ENCODE data around the gene PTPRN2. TPM values are rescaled to one million over a fixed set of nuclear protein-coding genes. Genes with fewer than 3 reads are reported as not detected.

The PTPRN2 gene
- total RNA-seq, 1 donor from 2014 or later: 1.2 TPM

DNA sequence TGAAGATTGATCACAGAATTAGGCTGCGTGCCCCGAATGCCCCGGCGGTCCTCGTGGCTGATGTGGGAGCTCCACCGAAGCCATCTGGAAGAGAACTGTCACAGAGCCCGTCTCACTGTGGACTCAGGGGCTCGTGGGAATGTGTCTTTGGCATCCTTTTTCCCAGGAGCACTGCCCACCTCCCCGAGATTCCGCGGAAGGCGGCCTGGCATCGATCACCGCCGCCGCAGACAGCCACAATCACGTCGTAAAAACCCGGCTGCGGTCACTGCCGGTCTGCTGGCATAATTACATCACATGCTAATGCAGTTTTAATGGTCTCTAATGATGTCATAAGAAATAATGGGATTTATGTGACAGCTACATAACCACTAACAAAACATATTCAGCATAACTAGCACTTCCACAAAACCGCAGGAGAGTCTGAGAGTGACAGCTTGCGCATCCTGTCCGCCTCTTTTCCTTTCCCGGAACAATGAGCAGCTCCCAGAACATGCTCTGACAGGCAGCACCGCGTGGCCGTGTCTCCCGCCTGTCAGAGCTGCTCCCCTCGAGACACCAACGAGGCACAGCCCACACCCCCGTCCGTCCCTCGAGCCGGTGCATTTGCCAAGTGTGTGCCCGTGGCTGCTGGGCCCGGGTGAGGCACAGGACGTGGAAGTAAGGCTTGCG lies 490.0 kb downstream of the PTPRN2 start:
- no peak for DNase-seq (ENCODE audit: low read depth)

DNA sequence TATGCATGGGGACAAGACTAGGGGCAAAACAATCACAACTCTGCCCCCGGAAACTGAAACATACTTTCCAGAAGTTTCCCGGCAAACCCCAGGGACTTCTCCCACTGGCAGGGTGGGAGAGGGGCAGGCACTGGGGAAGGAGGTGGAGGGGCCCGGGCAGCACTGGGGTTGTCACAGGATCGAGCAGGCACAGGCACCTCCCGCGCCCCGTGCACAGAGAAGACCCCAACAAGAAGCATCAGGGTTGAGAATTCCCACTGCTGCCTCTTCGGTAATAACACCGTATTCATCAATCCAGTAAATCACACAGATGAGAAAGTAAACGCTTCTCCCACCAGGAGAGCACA lies 490.5 kb downstream of the PTPRN2 start:
- no peak for DNase-seq (ENCODE audit: low read depth)

DNA sequence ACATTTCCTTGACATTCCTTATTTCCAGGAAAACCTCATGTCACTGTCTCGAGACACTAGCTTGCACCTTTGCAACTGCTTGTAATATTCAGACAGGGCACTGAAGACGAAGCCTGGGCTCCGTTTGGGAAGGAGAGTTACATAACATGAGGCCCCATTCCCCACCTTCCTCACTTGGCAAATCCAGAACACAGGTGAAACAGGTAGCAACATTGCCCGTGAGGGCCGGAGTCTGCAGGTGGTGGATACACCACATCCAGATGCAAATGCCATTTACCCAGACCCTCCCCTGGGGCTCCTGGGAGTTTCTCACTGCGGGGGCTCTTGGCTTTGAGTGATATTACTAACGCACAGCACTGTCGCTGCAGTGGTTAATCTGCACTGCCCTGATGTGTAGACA lies 491.0 kb downstream of the PTPRN2 start:
- no peak for DNase-seq (ENCODE audit: low read depth)

DNA sequence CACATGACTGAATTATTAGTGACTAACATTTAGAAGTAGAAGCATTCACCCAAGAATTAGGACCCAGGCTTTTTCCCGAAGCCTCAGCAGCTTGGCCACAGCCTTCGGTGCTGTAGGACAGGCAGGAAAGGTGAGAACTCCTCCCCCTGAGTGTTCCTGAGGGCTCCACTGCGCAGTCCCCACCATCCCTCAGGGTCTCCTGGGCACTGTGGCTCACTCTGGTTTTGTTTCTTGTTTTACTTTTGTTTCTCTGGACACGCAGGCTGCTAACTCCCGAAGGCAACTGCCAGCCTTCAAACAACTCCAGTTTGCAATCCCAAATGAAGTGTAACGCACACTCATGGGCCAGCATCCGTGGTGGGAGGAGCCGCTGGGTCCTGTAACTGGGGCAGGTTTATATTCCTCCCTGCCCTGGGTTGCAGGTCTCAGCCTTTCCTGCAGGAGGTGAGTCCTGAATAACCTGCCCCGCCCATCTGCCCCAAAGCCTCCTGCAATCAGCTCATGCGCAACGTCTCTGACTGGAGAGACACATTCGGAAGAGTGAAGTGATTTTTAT lies 492.9 kb downstream of the PTPRN2 start:
- DNase-seq (ENCODE audit: low read depth): no peak

DNA sequence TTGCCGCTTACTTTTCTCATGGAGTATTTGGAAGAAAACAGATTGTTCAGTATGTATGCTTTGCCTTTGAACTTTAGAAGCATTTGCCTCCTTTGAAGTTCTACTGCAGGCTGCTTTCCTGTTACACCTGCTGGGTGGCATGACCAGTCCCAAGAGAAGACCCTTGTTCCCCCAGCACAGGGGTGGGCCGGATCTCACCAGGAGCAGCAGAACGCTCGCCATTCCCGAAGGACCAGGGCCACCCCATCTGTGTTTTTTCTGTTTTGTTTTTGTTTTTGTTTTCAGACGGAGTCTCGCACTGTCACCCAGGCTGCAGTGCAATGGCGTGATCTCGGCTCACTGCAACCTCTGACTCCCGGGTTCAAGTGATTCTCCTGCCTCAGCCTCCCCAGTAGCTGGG lies 493.6 kb downstream of the PTPRN2 start:
- DNase-seq (ENCODE audit: low read depth): no peak

DNA sequence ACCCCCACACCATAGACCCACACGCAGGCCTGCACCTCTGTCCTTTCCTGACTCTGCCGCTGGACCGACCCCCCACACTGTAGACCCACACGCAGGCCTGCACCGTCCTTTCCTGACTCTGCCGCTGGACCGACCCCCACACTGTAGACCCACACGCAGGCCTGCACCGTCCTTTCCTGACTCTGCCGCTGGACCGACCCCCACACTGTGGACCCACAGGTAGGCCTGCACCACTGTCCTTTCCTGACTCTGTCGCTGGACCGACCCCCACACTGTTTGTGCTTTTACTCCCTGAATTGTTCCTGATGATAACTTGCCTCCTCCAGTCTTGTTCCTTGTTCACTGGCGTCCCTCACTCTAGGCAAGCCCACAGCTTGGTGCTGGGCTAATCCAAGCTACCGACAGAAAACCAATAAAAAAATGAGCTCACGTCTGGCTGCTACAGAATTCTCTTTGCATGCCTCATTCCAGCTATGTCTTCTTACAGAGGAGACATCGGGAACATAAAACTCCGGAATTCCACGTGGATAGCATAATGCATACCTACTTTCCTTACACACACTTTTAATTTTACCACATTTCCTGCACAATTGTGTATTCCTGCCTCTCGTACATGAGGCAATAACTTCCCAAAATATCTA lies 494.3 kb downstream of the PTPRN2 start:
- no peak for DNase-seq (ENCODE audit: low read depth)

DNA sequence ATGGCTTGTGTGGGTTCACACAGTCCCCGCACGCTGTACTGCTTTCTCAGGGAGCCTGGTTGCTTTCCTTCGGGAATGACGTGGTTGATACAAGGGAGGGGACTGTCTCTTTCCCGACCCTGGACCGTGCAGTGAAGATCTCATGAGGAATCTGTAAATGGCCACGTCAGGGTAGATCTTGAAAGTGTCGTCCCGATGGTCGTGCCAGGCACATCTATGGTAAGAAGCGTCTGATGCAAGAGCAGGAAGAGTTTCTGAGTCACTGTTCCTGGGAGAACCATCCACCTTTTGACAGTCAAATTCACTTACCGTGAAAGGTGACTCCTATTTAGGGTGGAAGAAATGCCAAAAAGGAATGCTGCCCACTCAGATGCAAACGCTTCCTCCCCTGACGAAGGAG lies 500.4 kb downstream of the PTPRN2 start:
- no peak for DNase-seq (ENCODE audit: low read depth)

DNA sequence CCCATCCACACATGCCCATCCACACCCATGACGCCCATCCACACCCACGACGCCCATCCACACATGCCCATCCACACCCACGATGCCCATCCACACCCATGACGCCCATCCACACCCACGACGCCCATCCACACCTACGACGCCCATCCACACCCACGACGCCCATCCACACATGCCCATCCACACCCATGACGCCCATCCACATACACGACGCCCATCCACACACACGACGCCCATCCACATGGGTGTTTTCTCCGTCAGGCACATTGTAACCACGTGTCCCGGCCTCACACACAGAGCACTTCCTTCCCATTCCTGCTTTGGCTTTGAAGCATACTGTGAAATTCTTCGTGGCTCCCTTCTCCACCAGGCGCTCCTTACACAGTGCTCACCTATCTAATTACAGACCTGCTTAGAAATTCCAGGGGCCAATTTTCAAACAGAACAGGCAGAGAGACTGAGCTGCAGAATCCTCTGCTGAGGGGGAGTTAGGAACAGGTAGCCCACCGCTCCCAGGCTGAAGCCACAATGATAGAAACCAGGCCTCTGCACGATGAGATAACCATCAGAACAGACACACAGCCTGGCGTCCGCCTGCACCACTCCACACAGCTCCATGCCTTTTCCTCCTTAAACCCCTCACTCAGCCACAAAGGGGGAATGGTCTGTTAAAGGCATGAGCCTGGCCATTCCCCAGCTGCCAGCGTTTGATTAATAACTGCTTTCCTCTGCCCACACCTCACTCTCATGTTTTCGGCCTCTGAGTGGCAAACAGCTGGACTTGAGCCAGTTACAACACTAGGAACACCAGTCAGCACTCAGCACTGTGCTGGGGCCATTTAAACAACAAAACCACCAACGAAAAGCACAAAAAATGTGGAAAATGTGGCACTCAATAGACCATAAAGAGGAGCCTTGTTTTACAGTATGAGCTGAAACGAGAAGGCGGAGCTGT lies 501.6 kb downstream of the PTPRN2 start:
- DNase-seq (ENCODE audit: low read depth): no peak

DNA sequence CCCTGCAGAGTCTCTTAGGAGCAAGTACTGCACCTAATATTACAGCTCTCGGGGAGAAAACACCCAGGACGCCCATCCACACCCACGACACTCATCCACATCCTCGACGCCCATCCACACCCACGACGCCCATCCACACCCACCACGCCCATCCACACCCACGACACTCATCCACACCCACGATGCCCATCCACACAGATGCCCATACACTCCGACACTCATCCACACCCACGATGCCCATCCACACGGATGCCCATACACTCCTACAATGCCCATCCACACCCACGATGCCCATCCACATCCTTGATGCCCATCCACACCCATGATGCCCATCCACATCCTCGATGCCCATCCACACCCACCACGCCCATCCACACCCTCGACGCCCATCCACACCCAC lies 503.1 kb downstream of the PTPRN2 start:
- no peak for DNase-seq (ENCODE audit: low read depth)

DNA sequence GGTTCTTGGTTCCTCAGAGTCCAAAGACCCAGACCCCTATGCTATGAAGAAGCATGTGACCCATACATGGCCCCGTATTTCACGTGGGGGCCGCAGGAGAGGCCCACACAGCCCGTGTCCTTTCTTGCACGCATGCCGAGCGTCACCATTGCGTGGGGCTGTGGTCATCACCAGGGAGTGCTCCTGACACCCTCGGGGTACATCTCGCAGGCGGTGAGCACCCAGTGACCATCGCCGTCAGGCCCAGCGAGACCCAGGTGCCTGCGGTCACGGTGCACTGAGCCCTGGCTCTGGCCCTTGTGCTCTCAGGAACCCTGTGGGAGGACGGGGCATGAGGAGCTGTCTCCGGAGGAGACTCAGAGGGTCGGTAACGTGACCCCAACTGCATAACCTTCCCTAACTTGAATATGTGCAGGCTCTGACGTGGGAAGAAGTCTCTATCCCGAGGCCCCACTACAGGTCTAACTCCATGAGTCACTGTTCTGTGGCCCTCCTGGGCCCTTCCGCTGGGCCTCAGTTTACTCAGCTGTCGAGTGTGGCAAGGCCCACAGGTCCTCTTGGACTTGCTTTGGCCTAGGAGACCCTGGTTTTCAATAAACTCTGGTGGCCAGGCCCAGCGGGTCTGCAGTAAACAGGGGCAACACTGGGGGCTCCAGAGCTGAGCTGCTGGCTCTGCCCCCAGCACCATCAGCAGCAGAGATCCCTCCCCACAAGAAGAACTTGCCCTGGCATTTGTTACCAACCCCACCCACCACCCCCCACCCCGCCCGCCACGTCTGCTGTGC lies 503.9 kb downstream of the PTPRN2 start:
- no peak for DNase-seq (ENCODE audit: low read depth)

DNA sequence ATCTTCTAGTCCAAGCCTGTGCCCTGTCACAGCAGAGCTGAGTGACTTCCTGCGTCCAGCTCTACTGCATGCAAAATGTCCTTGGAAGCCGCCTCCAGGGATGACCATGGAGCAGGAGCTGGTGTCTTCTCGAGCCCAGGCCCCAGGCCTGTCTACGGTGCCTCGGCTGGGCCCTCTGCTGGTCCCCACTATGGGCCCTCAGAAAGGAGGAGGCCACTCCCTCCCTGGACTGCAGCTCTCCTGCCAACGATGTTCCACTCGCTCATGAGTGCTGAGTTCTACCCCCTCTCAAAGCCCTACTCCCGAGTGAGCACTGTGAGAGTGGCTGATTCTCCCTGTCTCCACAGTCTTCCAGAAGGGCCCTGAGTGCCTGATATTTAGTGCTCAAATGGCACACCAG lies 504.9 kb downstream of the PTPRN2 start:
- no peak for DNase-seq (ENCODE audit: low read depth)

DNA sequence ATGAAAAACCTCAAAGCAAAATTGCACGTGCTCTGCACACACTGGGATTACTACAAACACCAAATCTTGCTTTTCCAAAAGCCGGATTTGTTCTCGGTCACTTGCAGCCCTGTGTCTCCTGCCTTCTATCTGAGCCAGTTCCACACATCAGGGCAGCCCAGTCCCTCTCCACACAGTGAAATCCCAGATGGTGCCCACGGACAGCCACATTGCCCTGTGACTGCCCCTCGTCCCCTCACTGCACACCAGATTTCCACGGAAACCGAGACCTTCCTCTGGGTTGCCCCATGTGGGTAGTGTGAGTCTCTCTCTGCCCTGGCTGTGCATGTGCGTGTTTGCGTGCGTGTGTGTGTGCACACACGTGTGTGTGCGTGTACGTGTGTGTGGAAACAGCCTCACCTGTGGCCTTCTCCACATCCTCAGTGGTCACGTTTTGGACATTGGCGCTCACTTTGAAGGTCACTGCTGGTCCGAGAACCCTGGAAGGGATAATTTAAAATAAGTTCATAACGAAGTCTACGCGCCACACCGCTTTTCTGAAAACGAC lies 506.7 kb downstream of the PTPRN2 start:
- no peak for DNase-seq (ENCODE audit: low read depth)

DNA sequence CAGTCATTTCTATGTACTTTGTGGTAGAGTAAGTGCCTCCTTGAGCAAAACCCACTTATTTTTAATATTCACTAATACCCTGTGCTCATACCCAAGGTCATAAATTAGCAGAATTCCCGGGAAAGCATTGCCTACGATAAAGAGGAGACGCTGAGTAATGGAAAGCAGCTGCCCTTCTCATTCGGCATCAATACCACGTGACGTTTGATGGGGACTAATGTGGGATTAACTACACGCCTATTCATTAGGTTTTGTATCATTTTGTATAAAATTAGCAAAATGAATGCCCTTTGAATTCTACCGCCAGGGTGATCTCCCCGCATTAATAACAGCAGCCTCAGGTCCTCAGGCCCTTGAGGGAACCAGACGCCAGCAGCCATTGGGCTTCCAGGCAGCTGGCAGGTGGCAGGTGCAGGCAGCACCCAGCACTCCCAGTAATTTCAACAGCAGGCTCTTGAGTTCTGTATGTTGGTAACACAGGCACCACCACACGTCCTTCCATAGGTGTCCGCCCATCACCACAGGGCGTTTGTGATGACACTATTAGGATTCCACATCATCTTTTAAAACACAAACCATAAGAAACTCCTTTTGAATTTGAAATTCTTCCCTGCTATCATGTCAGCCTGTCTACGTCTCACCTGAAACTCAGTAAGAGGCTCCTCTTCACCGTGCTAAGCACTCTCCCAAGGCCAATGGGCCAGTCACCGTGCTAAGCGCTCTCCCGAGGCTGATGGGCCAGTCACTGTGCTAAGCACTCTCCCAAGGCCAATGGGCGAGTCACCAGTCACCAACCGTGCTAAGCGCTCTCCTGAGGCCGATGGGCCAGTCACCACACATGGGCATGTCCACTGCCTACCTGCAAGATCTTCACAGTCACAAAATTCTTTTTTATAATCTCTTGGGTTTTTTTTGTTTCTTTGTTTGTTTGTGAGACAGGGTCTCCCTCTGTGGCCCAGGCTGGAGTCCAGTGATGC lies 509.4 kb downstream of the PTPRN2 start:
- no peak for DNase-seq (ENCODE audit: low read depth)

DNA sequence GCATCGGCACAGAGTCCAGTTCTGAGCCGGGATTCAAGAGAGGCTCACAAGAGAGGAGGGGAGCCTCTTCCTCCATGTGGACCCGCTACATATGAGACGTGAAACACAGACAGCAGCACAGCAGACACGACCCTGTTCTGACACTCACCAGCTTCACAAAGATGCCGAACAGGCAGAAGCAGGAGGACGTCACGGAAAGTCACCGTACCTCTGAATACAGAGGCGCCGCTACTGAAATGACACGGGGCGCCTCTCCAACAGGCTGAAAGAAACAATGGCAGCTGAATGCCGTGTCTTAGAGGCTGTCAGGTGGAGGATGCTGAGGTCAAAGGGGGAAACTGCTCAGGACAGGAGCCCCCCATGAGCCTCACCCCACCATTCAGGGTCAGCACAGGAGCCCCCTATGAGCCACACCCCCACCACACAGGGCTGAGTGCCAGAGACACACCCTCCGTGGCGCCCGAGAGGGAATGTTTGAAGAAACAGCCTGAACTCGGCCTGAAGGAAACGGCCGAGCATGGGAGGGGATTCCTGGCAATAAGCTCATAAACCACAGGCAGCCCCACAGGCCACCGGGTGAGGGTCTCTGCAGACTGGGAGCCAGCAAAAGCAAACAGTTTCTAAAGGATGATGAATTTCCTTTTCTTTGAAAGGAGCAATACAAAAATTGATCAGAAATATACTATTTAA lies 510.3 kb downstream of the PTPRN2 start:
- no peak for DNase-seq (ENCODE audit: low read depth)

DNA sequence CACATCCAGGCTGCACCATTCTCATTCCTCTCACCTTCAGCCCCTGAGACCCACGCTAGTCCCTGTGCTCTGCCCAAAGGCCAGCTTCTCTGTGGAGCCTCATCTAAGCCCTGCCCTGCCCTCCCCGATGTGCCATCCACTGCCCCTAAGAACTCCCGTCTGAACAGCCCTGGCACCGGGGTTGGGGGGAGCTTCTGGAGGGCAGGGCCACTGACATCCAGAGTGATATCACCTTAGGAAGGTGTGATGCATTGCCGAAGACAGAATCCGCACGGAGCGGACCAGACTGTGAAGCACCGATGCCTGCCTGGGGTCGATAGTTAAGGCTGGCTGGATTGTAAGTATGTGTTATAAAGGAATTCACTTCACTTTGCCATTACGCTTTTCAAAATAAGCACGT lies 511.0 kb downstream of the PTPRN2 start:
- no peak for DNase-seq (ENCODE audit: low read depth)

DNA sequence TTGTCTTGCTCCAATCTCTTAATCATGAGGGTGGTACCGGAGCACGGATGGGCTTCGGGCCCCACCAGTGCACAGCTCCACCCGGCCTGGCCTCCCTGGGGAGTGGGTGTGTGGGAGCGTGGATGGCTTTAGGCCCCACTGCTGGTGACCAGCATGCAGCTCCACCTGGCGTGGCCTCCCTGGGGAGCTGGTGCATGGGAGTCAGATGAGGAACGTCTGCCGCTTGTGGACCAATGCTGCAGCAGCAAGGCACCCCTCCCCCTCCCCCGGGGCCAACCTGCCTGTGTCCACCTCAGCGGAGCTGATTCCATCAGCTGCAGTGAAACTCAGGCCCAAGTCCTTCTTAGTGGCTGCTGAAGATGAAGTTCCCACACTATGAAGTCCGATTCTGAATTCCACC lies 511.4 kb downstream of the PTPRN2 start:
- no peak for DNase-seq (ENCODE audit: low read depth)

DNA sequence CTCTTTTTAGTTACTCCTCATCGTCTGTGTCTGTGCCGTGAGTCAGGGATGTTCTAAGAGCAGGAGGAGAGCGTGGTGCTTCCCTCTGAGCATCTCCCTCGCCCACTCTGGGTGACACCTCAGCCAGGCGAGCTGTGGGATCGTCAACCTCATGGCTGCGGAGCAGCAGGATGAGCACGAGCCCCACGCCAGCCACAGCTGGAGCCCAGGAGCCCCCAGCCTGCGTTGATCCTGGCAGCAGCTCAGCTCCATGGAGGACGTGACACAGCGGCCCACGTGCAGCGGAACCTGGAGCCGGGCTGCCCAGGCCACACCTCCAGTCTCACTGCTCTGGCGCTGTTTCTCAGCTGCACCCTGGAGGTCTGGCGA lies 512.0 kb downstream of the PTPRN2 start:
- DNase-seq (ENCODE audit: low read depth): no peak

DNA sequence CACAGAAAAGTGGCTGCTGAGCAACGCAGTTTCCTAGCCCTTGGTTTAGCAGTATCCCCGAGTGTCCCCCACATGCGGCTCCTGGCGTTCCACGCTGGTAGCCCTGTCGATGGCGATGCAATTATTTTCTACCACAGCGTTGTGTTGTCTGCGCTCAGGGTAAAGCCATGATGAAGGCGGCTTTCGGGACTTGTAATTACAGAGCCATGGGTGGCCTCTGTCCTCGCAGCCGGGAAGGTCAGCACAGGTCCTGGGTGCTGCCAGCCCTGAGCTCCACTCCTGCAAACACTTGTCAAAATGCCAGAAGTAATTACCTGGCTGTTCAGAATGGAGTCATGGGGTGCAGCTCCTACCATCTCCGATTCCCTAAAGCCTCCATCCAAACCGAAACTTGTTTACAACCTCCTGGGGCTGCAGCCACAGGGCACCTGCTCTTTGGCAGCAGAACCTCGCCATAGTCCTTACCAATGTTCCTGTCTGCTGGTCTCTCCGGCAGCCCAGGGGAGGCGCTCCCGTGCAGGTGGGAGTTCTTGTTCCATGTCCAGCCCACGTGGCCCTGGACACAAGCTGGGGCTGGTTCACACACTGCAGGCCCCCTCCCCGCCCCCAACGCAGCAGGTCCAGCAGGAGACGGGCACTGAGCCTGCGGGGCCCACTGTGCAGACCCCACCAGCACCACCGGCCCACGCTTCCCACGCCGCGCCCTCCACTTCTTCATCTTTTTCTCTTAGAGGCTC lies 512.6 kb downstream of the PTPRN2 start:
- no peak for DNase-seq (ENCODE audit: low read depth)
